Measurements from ENCODE around the gene FSCB. TPM values are rescaled to one million over a fixed set of nuclear protein-coding genes. Genes with fewer than 3 reads are reported as not detected.

FSCB gene
- total RNA-seq, 1 experiment from 2014 or later: not detected

DNA sequence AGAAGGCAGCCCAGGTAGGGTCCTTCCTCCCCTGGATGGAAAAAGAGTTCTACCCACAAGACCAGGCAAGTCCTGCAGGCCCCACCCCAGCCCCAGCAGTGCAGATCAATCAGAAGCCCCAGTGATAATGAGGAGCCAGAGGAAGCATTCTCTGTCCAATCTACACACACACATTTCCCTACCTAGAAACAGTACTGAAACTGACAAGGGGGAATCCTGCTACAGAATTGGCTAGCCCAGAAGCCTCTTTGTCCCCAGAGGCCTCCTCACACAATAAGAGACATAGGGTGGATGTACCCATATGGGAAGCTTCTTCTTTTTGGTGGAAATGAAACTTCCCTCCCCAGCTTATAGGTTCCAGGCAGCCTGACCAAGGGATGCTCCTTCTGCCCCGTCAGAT is 9.9 kb downstream of the FSCB start:
- no peak for TF ChIP-seq EZH2 (IDR thresholded peaks at IDR 0.05)
- TF ChIP-seq SRF (IDR thresholded peaks at IDR 0.05; ENCODE audit: low read depth): no peak
- TF ChIP-seq, protein P1, sequence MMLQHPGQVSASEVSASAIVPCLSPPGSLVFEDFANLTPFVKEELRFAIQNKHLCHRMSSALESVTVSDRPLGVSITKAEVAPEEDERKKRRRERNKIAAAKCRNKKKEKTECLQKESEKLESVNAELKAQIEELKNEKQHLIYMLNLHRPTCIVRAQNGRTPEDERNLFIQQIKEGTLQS (IDR thresholded peaks at IDR 0.05): no peak
- no peak for TF ChIP-seq ZFX (IDR thresholded peaks at IDR 0.05)
- no peak for TF ChIP-seq YY1 (IDR thresholded peaks at IDR 0.05; ENCODE audit: extremely low read depth, insufficient replicate concordance, low read depth, low read length)
- no peak for TF ChIP-seq ELF1 (IDR thresholded peaks at IDR 0.05; ENCODE audit: borderline replicate concordance, low read depth)
- TF ChIP-seq, protein P2, sequence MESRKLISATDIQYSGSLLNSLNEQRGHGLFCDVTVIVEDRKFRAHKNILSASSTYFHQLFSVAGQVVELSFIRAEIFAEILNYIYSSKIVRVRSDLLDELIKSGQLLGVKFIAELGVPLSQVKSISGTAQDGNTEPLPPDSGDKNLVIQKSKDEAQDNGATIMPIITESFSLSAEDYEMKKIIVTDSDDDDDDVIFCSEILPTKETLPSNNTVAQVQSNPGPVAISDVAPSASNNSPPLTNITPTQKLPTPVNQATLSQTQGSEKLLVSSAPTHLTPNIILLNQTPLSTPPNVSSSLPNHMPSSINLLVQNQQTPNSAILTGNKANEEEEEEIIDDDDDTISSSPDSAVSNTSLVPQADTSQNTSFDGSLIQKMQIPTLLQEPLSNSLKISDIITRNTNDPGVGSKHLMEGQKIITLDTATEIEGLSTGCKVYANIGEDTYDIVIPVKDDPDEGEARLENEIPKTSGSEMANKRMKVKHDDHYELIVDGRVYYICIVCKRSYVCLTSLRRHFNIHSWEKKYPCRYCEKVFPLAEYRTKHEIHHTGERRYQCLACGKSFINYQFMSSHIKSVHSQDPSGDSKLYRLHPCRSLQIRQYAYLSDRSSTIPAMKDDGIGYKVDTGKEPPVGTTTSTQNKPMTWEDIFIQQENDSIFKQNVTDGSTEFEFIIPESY (IDR thresholded peaks at IDR 0.05; ENCODE audit: extremely low read depth, insufficient replicate concordance, low read length): no peak
- TF ChIP-seq, protein P3, sequence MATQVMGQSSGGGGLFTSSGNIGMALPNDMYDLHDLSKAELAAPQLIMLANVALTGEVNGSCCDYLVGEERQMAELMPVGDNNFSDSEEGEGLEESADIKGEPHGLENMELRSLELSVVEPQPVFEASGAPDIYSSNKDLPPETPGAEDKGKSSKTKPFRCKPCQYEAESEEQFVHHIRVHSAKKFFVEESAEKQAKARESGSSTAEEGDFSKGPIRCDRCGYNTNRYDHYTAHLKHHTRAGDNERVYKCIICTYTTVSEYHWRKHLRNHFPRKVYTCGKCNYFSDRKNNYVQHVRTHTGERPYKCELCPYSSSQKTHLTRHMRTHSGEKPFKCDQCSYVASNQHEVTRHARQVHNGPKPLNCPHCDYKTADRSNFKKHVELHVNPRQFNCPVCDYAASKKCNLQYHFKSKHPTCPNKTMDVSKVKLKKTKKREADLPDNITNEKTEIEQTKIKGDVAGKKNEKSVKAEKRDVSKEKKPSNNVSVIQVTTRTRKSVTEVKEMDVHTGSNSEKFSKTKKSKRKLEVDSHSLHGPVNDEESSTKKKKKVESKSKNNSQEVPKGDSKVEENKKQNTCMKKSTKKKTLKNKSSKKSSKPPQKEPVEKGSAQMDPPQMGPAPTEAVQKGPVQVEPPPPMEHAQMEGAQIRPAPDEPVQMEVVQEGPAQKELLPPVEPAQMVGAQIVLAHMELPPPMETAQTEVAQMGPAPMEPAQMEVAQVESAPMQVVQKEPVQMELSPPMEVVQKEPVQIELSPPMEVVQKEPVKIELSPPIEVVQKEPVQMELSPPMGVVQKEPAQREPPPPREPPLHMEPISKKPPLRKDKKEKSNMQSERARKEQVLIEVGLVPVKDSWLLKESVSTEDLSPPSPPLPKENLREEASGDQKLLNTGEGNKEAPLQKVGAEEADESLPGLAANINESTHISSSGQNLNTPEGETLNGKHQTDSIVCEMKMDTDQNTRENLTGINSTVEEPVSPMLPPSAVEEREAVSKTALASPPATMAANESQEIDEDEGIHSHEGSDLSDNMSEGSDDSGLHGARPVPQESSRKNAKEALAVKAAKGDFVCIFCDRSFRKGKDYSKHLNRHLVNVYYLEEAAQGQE (IDR thresholded peaks at IDR 0.05; ENCODE audit: low read depth): no peak
- no peak for TF ChIP-seq POLR2A (IDR thresholded peaks at IDR 0.05; ENCODE audit: borderline replicate concordance, extremely low read depth, insufficient read depth, insufficient read length)
- no peak for TF ChIP-seq CEBPB (IDR thresholded peaks at IDR 0.05; ENCODE audit: low read depth)
- TF ChIP-seq RAD21 (IDR thresholded peaks at IDR 0.05; ENCODE audit: low read depth): no peak
- TF ChIP-seq TCF7L2 (IDR thresholded peaks at IDR 0.05; ENCODE audit: borderline replicate concordance, extremely low read depth, insufficient read depth, insufficient read length): no peak
- no peak for TF ChIP-seq CBX3 (IDR thresholded peaks at IDR 0.05; ENCODE audit: low read depth)
- TF ChIP-seq, protein P4, sequence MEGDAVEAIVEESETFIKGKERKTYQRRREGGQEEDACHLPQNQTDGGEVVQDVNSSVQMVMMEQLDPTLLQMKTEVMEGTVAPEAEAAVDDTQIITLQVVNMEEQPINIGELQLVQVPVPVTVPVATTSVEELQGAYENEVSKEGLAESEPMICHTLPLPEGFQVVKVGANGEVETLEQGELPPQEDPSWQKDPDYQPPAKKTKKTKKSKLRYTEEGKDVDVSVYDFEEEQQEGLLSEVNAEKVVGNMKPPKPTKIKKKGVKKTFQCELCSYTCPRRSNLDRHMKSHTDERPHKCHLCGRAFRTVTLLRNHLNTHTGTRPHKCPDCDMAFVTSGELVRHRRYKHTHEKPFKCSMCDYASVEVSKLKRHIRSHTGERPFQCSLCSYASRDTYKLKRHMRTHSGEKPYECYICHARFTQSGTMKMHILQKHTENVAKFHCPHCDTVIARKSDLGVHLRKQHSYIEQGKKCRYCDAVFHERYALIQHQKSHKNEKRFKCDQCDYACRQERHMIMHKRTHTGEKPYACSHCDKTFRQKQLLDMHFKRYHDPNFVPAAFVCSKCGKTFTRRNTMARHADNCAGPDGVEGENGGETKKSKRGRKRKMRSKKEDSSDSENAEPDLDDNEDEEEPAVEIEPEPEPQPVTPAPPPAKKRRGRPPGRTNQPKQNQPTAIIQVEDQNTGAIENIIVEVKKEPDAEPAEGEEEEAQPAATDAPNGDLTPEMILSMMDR (IDR thresholded peaks at IDR 0.05 in 2 of 3, conservative IDR thresholded peaks at IDR 0.05 in 1 of 3; ENCODE audit: borderline replicate concordance in 1 of 3, insufficient read depth in 1 of 3, low read depth in 2 of 3, low read length in 2 of 3): no peak
- no peak for TF ChIP-seq ZNF274 (IDR thresholded peaks at IDR 0.05; ENCODE audit: low read depth, low read length)
- no peak for TF ChIP-seq SIN3A (IDR thresholded peaks at IDR 0.05; ENCODE audit: low read depth)
- Histone ChIP-seq H3K4me1 (ENCODE audit: control insufficient read depth in 1 of 2, insufficient read depth in 2 of 2, low read length in 2 of 2) (no peaks in the 10 kb centered on the region), H2AFZ (ENCODE audit: low read depth, low read length, poor library complexity, severe bottlenecking) (no peak overlapping the region), H3K27ac (ENCODE audit: low read depth, low read length) (no peak overlapping the region), H3K4me3 (replicated peaks in 1 of 2; ENCODE audit: low read depth in 1 of 2, low read length in 2 of 2) (no peak overlapping the region), H3K4me2 (ENCODE audit: low read length) (no peak overlapping the region), H3K36me3 (ENCODE audit: control insufficient read depth in 1 of 2, insufficient read depth in 2 of 2, low read length in 2 of 2) (no peaks in the 10 kb centered on the region), H3K9me3 (ENCODE audit: control insufficient read depth in 1 of 2, insufficient read depth in 1 of 2, low read depth in 1 of 2, low read length in 2 of 2) (no peaks in the 10 kb centered on the region; a peak in 1 of 4 replicates), H3K79me2 (ENCODE audit: insufficient read depth, low read length) (no peaks in the 10 kb centered on the region), H3K9ac (ENCODE audit: low read length) (no peak overlapping the region), H3K9me2 (ENCODE audit: insufficient read depth) (no peaks in the 10 kb centered on the region), H4K20me1 (ENCODE audit: insufficient read depth) (no peaks in the 10 kb centered on the region), H3K27me3 (ENCODE audit: insufficient read depth, low read length) (no peaks in the 10 kb centered on the region)
- RAD21 ChIA-PET (ENCODE audit: low non-redundant PET in 1 of 2, low total read pairs in 2 of 2, uncharacterized antibody in 2 of 2, unreplicated experiment in 2 of 2): no interaction called here
- CTCF ChIA-PET: no interaction called here
- POLR2A ChIA-PET: no interaction called here
- ATAC-seq: no peak
- BruUV-seq (replicated peaks): no TSS peak
- DNase-seq (ENCODE audit: low read depth, low spot score): no peak
- intact Hi-C loops (cut with micrococcal nuclease): no loop called here
